Right hindlimb (tissue), 1 donor: ENCODE measurements around the gene FHL2.

Source experiments
- DNase-seq: peaks from one replicate; pipeline ENCODE4 v3.0.0-alpha.2; 2018

Gene FHL2

DNA sequence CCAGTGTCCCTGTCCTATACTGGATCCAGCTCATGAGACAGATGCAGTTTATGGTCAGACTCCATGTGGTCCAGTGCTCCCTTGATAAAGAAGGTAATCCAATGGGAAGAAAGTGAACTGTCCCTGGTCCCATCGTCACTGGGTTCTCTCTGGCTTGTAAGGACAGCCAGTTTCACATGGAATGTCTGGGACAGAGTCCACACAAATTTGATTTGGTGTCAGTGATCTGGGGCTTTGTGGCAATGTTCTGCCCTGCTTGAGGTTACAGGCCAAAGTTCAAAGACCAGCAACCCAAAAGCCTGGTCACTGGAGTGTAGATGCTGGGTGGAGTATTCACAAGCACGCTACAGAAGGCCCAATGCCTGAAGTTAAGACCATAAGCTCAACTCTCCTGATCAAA, 22.2 kb upstream of the FHL2 start:
- no peak for DNase-seq

DNA sequence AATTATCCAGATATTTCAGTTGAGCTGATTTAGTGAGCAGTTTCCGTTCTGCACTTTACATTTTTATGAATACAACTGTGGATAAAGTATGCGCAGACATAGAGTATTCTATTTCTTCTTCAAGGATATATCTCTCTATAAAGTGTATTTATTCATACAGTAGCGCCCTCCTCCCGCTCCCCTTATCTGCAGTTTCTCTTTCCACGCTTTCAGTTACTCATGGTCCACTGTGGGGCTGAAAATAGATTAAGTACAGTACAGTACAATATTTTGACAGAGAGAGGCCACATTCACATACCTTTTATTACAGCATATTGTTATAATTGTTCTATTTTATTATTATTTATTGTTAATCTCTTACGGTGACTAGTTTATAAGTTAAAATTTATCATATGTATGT, 19.7 kb upstream of the FHL2 start:
- no peak for DNase-seq

DNA sequence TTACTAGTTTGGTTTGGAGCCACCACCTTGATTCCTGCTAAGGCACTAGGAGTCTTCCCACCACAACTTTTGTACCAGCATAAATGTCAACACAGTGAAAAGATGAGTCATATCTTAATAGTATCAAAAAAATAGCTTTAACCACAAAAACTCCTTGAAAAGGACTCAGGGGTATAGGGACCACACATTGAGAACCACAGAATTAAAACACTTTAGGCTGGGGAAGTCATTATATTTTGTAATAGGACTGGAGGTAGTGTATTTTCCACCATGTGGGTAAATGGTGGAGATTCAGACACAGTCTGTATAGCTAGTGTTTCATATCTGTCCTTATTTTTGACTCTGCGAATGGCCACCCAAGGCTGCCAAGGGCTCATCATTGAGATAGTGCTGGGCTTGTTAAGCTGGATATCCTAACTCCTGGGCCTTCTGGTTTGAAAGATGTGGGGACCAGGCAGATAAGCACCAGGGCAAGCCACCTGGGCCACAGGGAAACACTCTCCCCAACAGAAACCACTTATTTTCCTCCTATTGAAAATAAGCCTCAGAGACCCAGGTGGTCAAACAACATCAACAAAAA, 19.1 kb upstream of the FHL2 start:
- DNase-seq = no peak

DNA sequence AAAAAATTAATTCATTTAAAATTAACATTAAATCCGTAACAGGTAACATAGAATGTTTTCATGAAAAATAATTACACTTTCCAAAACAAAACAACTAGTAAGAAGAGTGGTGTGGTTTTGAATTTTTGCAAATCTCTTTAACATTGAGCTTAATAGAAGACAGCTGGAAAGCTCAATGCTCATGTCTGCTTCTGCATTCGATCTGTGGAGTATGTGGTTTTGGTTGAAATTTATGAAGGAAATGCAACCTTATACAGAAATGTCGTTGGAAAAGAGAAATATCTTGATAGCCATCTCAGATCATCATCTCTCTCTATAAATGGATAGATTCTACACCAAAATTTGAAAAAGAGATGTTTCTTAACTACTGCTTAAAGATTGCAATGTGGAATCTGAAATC, 17.3 kb upstream of the FHL2 start:
- DNase-seq = no peak

DNA sequence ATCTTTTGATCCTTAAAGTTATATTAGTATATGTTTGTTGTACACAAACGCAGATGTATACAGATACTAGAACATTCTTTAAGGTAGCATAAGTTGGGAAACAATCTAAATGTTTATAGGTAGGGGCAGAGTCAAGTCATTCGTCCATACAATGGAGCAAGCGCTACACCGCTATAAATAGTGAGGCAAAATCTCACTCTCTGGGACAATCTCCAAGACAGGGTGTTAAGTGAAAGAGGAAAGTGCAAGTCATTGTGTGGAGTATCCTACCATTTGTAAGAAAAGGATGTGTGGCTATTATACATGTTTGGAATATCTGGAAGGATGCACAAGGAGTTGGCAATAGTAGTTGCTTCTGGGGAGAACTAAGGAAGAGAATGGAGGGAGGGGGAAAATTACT, 16.2 kb upstream of the FHL2 start:
- no peak for DNase-seq

DNA sequence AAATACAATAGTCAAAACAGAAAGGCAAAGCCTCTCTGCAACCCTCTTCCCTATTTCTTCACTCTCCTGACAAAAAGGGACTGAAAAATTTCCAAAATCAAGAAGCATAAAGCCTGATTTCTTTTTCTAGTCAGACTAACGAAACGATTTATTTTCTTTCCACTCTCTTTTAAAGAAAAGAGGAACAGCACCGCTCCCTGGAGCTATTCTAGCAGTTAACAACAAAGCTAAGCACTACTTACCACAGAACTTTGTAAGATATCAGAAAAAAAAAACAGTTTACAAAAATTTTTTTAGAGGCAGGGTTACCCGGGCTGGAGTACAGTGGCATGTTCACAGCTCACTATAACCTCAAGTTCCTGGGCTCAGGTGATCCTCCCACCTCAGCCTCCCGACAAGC, 14.4 kb upstream of the FHL2 start:
- DNase-seq = no peak

DNA sequence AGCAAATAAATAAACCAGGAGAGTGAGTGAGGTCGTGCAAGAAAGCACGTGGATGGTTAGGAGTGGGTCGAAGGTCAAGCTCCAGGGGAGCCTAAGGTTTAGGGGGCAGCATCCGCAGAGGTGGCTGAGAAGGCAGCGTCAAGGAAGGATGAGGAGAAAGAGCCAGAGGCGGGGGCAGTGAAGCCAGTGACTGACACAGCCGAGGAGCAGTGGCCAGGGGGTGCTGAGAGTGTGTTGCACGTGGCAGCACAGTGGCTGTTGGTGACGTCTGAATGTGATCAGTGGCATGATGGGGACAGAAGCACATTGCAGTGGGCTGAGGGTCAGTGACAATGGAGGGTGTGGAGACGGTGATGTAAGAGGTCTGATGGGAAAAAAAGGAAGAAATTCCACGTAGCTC, 13.7 kb upstream of the FHL2 start:
- DNase-seq = no peak

DNA sequence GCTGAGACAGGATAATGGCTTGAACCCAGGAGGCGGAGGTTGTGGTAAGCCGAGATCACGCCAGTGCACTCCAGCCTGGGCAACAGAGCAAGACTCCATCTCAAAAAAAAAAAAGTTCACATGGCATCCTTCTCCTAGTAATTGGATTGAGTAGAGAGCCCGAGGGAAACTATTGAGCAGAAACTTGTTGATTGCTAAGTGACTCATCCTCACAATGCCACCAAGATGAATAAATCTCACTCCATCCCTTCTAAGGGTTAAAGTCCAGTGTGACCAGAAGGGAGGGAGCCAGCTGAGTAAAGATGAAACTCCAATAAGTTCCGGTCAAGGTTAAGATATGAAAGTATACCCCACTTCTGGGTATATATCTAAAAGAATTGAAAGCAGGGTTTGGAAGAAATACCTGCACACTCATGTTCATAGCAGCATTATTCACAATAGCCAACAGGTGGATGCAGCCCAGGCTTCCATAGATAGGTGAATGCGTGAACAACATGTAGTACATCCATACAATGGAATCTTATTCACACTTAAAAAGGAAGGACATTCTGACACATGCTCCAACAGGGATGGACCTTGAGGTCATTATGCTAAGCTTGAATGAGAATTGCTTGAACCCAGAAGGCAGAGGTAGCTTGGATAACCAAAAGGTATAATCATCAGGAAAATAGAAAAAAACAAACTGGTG, 13.0 kb upstream of the FHL2 start:
- no peak for DNase-seq

DNA sequence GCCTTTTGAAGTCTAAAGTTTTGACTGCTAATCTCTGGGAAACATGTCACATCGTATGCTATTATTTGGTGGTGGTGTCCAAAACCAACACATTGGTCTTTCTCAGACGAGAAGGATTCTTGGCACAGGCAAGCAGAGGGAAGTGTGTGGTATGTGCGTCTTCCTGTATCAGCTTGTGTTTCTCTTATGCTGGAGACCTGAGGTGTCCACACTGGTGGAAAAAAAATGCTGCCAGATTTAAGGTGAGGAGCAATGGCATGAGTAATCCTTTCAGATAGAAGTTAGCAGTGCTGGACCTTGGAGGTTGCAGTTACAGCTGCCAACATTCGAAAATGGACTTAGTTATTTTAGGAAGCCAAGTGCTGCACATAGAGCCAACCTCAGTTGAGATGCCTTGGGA, 11.7 kb upstream of the FHL2 start:
- no peak for DNase-seq

DNA sequence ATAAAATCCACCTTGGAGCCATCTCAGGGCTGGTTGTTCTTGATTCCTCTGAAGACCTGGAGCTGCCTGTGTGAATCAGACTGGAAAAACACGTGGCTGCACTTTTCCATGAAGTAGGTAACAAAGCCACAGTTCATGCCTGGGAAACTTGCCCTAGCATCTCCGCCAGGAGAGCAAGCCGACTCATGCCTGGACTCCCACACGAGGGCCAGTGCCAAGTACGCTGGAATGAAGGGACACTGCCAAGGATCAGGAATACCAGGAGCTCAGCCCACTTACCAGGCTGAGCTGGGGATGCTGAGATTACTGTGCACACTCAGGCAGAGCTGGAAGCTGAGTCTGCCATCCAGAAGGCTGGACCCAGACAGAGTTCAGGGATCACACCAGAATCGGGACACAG, 10.9 kb upstream of the FHL2 start:
- peak; percentile 93 for DNase-seq

DNA sequence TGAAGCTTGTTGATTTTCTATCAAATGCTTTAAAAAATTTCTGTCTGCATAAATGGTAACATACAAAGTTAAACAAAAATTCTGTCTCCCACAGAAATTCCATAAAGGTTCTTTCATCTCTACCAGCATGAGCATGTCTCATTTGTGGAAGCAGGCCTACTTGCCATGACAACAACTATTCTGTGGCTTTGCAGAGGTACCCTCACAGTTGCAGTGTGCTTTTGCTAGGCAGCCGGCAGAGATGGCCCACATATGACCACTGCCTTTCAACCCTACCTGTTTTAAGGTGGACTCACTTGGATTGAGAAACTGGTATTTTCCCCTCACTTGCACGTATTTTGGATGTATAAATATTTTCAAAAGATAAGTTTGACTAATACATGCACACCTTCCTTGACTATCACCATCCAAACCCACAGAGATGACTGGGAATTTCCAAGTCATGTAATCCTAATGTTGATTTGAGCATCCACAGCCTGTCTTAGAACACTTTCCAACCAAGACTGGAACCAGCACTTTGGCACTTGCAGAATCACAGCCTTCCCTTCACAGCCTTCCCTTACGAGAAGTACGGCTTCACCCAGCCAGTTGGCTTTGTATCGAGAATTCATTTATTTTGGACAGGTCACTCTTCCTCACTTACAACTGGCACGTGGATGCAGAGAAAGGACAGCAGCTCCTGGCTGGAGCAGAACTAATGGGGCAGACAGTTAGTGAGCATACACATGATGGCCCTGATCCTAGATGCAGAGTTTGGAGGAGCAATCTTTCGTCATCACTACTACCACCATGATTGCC, 9.3 kb upstream of the FHL2 start:
- peak; percentile 45 for DNase-seq

DNA sequence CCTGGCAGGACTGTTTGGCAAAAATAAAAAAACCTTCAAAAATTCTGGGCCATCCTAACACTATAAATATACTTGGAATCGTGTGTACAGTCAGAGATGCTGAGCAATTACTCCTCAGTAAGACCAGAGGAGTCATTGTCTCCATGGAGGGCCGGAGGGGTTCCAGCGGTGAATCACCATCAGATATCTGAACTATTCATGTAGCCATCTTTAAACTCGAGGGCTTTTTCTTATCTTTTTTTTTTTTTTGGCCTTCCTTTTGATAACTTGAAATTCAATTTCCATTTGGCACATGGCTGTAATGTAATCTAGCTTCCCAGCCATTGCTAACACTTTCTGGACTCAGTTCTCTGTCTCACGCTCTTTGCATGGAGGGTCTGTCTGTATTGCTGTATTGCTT, 7.4 kb upstream of the FHL2 start:
- no peak for DNase-seq

DNA sequence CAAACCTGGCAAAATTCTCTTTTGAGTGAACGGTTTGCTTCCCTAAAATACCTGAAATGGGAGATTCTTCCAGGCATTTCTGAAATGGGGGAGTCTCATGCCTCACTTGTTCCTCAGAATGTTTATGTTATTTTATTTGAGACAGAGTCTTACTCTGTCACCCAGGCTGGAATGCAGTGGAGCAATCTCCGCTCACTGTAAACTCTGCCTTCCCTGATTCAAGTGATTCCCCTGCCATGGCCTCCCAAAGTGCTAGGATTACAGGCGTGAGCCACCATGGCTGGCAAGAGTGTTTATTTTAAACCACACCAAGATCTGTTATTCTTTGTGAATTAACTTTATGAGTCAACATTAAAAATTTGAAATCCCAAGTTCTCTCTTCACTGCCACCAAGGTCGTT, 6.4 kb upstream of the FHL2 start:
- DNase-seq = no peak

DNA sequence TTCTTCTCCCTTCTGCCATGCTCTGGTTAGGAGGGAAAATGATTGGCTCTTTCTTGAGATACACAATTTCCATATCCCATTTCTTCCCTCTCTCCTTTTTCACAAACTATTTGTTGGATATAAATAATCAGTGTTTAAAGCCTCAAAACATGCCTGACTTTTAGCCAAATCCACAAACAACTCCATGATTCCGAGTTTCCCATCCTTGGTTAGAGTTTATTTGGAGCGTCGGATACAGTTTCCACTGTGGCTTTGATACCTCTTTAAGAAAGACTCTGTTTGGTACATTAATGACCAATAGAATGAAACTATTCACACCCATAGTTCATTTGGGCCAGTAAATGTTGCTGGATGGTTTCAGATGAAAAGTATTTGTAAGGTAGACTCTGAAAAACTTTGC, 5.9 kb upstream of the FHL2 start:
- no peak for DNase-seq

DNA sequence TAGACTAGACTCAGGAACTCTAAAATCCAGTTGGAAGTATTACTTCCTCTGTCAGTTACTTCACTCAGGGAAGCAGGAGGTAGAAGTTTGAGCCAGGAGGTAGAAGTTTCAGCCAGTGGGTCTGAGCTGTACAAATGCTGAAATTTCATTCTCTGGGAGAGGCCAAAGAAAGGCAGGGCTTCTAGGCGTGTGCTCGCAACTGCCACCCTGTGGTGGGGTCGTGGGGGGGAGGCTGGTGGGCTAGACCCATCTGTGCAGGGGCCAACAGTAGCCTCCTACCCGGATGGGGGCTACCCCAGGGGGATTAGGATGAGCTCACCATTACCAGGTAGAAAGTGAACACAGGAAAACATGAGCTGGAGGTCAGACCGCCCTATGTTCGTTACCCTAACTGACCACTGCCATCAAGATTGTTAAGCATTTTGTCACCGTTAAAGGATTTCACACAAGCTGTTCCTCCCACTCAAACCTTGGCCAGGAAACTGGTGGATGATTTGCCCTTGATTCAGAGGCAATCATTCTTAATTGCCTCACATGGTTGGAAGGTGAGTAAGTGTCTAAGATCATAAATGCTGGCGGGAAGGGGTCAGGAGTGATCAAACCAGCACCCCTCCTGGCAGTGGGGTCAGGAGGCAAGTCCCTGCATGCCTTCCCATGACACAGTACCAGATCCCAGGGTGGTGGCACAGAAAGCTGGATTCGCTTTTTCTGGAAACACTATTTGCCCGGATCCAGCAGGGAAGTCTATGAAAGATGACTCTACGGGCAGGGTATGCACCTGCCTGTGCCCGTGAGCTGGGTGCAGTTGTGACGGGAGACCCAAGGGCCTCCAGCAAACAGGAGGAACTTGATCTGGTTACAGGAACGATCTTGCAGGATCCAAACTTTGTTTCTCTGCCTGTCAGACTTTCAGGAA, 5.2 kb upstream of the FHL2 start:
- DNase-seq = no peak

DNA sequence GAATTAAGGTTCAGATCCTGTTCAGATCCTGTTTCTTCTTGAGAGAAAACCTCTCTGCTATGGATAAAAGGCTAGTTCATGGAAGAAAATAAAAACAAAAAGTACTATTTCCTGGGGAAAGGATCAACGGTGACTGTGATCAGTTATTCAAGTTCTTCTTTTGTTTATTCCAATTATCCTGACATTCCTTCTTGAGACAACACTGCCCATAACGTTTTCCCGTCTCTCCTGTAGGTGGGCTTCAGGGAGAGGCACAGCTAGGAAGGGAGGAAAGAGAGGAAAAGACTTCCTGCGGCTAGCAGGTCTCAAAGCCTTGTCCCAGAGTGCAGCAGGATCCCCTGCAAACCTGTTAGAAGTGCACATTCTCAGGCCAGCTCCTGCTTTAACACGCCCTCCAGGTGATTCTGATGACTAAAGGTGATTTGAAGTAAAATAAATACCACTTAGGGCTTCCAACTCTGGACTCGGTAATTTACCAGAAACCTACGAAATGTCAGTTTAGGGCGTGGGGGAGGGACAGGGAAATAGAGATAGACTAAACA, 4.5 kb upstream of the FHL2 start:
- DNase-seq = no peak

DNA sequence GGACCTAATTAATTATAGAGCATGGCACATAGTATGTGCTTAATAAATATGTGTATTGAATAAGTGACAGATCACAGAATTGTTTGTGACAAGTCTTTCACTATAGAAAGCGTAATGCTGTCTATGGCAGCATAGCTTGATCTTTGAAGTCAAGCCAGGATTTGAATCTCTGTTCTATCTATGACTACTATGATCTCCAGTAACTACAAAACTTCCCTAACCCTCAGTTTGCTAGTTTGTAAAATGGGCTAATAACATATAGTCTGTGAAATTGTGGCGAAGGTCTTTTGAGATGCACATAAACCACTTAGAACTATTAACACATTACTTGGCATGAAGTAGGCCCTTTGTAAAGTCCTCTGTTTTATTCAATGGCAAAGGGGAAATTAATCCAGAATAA, 4.0 kb upstream of the FHL2 start:
- DNase-seq = no peak

DNA sequence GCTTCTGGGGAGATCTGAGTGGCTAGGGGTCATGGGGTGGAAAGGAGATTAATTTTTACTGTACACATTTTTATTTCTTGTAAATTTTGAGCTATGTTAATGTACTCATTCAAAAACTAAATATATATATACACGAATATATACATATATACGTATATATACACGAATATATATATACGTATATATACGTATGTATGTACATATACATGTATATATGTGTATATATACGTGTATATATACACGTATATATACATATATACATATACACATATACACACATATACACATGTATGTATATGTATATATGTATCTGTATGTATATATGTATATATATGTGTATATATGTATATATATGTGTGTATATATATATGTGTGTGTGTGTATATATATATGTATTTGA, 3.0 kb upstream of the FHL2 start:
- DNase-seq = no peak

DNA sequence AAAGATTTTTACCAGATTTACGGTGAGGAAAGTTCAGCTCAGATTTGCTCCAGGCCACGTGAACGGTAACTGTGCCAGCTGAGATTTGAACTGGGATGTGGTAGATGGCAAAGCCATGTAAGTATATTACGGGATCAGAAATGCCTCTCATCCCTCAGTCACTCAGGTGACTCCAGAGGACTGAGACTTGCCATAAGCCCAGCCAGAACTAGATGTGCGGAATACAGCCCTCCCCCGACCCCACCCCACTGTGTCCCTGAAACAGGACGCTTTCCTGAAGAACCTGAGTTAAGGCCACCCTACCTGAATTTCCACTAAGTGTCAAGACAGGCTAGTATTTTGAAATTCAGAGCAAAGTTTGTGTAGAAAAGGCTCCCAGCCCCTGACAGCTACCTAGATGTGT, 1.3 kb upstream of the FHL2 start:
- no peak for DNase-seq

DNA sequence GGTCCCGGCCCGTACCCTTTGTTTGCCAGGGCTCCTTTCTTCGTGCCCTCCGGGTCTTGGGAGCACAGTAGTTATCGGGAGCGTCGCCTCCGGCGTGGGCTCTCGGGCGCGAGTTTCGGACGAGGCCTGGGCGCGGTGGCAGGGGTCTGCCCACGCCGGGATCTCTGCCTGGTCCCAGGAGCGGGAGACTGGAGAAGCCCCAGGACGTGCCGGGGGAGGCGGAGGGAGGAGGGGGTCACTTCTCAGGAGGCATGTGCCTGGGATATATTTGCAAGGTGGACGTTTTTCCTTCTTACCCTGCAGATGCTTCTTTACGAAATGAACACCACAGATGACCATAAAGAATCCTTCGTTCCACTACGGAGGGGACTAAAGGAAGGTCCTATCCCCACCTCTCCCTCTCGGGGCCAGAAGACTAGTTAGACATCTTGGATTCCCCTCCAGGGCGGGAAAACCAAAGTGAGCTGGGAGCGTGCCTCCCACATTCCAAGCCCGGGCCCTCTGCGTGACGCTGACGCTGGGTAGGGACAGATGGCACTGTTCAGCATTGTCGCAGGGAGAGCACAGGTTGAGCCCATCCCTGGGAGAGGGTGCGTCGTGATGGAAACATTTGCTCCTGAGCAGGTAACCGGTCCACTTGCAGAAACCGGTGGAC, 483 bp upstream of the FHL2 start:
- DNase-seq = no peak

DNA sequence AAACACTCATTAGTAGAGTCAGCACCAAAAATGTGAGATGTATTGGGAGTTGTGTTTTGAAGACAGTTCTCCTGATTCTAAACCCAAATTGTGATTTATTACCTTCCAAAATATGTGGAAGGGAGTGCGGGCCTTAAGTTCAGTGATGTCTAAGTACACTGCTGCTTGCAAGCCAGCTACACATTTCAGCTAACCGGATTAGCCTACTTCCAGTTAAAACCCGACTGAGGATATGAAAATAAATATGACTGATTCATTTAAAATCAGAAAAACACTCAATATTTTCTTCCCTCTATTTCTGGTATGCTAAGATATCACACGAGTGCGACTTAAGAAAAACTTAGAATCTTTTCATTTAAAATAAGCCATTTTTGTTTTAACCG, 907 bp downstream of the FHL2 start:
- no peak for DNase-seq

DNA sequence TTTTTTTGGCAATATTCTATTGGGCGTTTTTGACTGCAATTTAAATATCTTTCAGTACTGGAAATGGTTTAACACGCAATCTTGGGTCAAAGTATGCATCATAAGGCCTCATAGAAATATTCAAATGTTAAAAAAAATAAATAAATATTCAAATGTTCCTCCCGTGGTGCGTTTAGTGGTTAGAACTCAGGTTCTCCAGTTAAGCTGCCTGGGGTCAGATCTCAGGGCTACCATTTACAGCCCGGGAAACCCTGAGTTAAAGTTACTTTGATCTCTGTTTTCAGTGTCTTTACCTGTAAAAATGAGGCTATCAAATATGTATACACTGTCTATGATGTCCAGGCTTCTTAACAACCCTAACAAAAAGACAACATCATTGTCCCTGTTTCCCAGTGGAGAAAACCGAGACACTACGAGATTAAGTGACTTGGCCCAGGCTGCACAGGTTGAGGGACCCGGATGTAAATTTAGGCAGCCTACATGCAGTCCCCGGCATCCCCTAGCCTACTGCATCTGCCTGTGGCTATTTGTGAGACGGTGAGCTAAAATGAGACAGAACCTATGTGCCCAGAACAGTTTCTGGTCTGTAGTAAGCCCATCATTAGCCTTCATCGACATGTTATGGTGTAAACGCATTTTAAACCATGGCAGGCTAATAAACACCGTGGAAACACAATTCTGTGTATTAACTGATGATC, 1.7 kb downstream of the FHL2 start:
- no peak for DNase-seq
